ENCODE measurements around the gene DBI.
"Not testable (repeated sequence)": the region's sequence is repeated elsewhere in the genome, so short reads cannot be mapped to it uniquely, and the experiment has no call there.

DBI gene

DNA sequence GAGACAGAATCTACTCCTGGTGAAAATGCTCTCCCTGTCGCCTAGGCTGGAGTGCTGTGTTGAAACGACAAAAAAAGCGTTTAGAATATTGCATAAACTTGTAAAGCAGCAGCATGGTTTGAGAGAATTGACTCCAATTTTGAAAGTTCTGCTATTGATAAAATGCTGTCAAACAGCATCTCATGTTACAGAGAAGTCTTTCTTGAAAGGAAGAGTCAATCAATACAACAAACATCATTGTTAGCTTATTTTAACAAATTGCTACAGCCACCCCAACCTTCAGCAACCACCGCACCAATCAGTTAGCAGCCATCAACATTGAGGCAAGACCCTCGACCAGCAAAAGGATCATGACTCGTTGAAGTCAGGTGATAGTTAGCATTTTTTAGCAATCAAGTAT is 7.0 kb upstream of the DBI start:
- no peak for DNase-seq
- in situ Hi-C loops (cut with MboI; ENCODE audit: low pct_unique_long_range_greater_than_20kb, low sequenced_read_pairs), result no loop called here

DNA sequence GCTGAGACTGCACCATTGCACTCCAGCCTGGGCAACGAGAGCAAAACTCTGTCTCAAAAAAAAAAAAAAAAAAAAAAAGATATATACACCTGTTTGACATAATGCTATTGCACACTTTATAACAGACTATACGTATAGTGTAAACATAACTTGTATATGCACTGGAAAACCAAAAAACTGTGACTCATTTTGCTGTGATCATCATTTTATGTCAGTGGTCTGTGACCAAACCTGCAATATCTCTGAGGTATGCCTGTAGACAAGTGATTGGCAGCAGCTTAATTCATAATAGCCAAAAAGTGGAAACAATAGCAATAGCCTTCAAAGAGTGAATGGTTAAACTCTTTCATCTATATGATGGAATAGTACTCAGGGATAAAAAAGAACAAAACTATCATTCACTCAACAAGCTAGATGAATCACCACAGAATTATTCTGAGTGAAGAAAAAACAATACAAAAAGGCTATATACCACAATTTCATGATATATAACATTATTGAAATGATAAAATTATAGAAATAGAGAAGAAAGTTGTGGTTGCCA is 6.3 kb upstream of the DBI start:
- in situ Hi-C loops (cut with MboI; ENCODE audit: low pct_unique_long_range_greater_than_20kb, low sequenced_read_pairs), result no loop called here
- no peak for DNase-seq

DNA sequence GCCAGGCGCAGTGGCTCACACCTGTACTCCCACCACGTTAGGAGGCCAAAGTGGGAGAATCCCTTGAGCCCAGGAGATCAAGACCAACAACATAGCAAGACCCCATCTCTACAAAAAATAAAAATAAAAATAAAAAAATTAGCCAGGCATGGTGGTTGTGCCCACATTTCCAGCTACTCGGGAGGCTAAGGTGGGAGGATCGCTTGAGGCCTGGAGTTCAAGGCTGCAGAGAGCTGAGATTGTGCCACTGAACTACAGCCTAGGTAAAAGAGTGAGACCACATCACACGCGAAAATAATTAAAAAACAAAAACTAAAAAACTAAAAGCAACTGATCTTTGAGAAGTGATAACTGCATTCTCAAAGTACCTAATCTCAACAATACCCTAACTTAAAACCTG is 2.0 kb upstream of the DBI start:
- DNase-seq, result no peak
- in situ Hi-C loops (cut with MboI; ENCODE audit: low pct_unique_long_range_greater_than_20kb, low sequenced_read_pairs), result no loop called here

DNA sequence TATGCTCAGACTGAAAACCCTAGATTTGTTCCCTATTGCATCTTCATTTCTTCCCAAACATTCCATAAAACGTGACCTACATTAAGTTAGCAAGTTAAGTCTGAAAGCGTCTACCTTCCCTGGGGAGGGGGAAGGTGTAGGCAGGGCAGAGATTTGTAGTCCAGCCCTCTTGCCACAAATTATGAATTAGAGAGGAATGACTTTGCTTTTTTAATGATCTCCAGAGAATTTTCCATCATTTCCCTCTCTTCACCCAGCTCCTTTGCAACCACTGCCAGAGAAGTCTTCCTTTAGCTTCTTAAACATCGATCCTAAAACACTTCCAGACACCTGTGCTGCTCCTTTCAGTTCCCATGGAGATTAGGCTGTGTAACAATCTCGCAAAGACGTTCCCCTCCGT is 1.3 kb upstream of the DBI start:
- in situ Hi-C loops (cut with MboI; ENCODE audit: low pct_unique_long_range_greater_than_20kb, low sequenced_read_pairs), result no loop called here
- DNase-seq, result no peak

DNA sequence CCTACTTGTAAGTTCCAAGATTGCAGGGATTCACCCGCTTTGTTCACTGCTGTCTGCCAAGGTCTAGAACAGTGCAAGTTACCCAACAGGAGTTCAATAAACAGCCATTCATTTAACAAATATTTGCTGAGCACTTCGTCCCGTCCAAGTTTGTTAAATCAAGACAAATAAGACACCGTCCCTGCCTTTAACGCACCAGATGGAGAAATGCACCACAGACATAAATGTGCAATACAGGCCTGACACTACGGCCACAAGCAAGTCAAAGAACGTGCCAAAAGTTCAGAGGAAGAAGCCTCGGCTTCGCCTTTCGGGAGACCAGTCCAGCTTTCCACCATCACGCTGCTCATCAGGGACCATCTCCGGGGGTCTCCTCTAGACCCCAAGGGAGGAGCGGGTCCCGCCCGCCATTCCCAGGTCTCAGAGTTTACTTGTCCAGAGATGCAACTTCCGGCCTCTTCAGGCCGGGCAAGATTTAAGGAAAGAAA is 572 bp upstream of the DBI start:
- in situ Hi-C loops (cut with MboI; ENCODE audit: low pct_unique_long_range_greater_than_20kb, low sequenced_read_pairs), result no loop called here
- DNase-seq, result no peak

DNA sequence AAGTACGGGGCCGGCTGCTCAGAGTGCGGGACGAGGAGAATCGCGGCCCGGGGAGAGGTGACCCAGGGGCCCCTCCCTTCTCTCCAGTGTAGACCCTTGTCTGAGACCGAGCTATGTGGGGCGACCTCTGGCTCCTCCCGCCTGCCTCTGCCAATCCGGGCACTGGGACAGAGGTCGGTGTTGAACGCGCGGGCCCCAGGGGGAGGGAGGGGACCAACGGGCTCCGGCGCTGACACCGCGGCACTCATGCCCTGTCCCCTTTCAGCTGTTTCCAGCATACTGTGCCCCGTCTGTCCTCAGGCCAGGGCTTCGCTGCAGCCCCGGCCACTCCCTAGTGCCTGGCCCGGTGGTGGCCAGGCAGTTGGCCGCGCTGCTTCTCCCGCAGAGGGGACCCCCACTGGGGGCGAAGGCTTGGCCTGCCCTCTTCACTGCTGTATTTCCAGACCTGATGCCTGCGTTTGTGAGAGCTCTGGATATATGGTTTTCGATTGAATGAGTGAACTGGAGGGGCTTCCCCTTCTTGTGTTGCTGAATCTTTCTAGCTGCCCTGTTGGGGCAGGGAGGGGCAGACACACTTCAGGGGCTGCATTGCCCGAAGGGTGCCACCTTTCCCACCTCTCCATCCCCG is 809 bp downstream of the DBI start:
- in situ Hi-C loops (cut with MboI; ENCODE audit: low pct_unique_long_range_greater_than_20kb, low sequenced_read_pairs), result no loop called here
- DNase-seq, result peak; percentile 45

DNA sequence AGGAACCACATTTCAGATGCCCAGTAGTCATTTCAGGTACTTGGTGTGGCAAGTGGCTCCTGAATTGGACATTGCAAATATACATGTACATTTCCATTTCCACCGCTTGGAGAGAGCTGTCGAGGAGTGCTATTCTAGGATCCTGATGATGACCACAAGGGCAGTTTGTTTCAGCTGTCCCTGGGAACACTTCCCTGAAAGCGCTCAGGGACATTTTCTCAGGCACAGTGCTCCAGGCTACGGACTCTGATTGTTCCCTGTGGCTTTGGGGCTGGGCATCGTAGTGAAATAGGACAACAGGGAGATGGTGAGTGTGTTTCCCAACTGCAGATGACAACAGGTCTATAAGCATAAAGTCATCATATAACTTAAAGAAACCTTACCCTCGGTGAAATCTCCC is 3.1 kb downstream of the DBI start:
- DNase-seq, result no peak
- in situ Hi-C loops (cut with MboI; ENCODE audit: low pct_unique_long_range_greater_than_20kb, low sequenced_read_pairs), result no loop called here

DNA sequence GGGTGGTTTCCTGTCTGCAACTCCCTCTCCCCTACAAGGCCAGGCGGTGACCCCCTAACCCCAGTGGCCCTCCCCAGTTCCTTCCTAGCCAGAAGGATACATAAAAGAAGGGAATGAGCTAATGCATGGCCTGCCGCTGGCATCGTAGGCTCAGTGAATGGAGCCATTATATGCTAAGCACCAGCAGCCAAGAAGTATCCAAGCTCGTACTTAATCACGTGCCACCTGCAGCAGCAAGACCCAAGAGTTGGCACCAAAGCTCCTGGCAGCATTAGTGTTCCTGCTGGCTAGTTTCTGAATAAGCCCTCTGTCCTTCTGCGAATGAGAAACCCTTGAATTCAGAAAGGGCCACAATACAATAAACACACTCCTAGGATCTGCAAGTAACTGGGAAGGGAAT is 4.3 kb downstream of the DBI start:
- DNase-seq, result no peak
- in situ Hi-C loops (cut with MboI; ENCODE audit: low pct_unique_long_range_greater_than_20kb, low sequenced_read_pairs), result no loop called here

DNA sequence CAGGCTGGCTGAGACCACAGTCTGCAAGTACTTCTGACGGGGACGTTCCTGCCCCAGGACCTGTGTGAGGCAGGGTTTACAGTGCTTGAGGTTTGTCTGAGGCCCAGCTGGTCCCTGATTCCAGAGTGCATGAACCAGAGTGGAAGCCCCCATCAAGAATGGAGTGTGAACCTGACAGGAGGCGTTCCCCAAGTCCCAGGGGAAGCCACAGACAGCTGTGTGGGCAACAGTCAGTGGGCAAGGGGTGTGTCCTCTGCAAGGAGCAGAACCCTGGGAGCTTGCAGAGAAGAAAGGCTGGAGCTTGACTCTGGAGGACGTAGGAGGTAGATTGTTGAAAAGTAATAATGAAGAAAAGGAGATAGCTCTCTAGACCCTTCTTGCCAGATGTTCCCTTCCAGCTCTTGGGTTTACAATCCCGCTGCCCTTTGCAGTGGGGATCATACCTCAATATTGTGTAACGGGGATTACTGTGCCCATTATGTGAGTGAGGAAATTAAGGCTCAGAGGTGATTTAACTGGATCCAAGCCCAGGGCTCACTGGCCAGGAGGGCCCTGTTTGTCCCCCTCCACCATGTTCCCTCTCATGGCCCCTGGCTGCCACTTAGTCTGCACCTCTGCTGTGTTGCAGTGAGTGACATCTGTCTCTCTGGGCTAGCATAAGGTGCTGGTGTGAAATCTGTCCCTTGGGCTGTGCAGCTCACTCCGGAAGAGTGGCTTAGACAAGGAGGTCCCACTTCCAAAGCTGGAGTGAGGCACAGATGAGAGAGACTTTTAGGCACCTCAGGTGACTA is 6.2 kb downstream of the DBI start:
- no peak for DNase-seq
- in situ Hi-C loops (cut with MboI; ENCODE audit: low pct_unique_long_range_greater_than_20kb, low sequenced_read_pairs), result no loop called here

DNA sequence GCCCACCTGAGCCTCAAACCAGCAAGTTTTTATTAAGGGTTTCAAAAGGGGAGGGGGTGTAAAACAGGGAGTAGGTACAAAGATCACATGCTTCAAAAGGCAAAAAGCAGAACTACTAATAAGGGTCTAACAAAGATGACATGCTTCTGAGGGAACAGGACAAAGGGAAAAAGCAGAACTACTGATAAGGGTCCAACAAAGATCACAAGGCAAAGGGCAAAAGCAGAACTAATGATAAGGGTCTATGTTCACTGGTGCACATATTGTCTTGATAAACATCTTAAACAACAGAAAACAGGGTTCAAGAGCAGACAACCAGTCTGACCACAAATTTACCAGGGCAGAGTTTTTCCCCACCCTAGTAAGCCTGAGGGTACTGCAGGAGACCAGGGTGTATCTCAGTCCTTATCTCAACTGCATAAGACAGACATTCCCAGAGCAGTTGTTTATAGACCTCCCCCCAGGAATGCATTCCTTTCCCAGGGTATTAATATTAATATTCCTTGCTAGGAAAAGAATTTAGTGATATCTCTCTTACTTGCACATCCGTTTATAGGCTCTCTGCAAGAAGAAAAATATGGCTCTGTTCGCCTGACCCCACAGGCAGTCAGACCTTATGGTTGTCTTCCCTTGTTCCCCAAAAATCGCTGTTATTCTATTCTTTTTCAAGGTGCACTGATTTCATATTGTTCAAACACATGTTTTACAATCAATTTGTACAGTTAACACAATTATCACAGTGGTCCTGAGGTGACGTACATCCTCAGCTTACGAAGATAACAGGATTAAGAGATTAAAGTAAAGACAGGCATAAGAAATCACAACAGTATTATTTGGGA is 7.3 kb downstream of the DBI start:
- peak; percentile 80 for DNase-seq
- in situ Hi-C loops (cut with MboI; ENCODE audit: low pct_unique_long_range_greater_than_20kb, low sequenced_read_pairs), result not testable (repeated sequence)

DNA sequence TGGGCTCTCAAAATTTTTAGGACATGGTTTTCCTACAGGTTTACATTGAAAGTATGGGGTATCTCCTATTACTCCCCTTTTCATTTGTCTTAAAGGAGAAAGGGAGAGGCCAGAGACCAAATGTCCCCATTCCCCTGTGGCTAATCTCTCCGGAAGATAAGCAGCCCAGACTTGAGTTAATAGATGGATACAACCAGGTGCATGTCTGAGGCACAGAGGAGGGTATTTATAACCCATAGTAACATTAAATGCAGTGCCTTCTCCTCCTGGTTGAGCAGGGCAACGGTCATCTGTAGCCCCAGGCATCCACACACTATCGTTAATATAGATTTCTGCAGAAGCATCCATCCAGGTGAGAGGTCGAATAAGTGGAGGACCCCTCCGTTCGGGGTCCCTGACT is 9.6 kb downstream of the DBI start:
- DNase-seq; in situ Hi-C loops (cut with MboI; ENCODE audit: low pct_unique_long_range_greater_than_20kb, low sequenced_read_pairs): not testable (repeated sequence)

DNA sequence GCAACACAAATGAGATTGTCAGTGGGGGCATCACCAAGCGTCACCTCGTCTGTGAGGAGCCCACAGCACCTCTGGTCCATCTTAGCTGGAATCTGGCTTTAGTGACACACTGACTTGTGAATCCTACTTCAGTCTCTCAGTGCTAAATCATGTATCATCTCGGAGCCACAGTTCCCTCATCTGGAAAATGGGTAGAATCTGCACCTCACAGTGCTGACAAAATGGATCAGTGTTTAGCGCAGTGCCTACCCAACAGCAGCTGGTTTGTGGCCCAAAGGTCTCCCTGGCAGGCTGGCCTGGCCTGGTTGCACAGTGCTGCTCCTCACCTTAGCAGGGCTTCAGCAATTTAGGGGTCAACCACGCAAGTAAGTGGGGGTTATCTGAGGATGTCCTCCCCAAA is 10.0 kb downstream of the DBI start:
- DNase-seq, result no peak
- in situ Hi-C loops (cut with MboI; ENCODE audit: low pct_unique_long_range_greater_than_20kb, low sequenced_read_pairs), result no loop called here

DNA sequence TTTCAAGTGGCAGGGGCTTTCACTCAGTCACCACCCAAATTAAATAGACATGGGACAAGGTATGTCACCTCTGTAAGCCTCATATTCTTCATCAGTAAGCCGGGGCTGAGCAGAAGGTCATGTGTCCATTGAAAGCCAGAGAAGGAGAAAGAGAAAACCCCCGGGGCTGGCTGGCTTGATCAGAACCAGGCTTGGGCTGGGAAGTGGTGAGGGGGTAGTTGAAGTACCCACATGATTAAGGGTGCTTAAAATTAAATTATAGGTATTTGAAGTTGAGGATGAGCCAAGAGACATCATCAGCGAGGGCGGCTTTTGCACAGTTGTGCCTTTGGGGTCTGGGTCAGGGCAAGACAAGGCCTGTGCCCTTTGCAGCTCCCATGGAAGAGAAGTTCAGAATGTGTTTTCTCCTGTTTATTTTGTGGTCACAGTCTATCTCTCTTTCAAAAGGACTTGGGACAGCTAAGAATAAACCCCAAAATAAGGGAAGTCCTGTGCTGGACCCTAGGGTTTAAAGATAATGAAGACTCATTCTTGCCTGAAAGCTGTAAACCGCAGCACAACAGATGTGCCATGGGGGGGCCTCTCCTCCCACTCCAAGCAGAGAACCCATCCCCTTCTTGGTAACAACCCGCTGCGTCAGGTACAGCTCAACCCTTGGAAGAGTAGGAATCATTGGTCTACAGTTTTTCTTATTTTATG is 10.7 kb downstream of the DBI start:
- in situ Hi-C loops (cut with MboI; ENCODE audit: low pct_unique_long_range_greater_than_20kb, low sequenced_read_pairs), result no loop called here
- DNase-seq, result peak; percentile 94

DNA sequence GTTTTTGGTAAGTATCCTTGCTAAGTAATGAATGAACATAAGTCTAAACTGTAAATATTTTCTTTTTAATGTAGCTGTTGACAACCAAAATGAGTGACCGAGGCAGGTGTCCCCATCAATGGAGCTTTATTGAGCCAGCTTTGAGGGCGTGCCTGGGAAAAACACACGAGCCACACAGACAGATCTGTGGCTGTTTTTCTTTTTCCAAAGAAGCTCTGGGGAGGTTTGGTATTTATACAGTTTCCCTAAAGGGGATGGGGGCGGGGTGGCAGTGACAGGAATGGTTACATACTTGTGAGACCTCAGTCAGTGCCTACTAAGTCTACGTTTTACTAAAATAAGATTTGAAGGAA is 11.2 kb downstream of the DBI start:
- DNase-seq, result no peak

DNA sequence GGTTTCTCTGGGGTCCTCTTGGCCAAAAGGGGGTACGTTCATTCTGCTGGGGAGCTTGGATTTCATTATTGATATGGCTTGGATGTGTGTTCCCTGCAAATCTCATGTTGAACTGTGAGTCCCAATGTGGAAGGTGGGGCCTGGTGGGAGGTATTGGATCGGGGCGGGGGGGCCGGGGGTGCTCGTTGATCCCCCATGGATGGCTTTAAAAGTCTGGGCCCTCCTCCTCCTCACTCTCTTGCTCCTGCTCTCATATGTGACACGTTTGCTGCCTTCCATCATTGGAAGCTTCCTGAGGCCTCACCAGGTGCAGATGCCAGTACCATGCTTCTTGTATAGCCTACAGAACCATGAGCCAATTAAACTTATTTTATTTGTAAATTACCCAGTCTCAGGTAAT is 11.8 kb downstream of the DBI start:
- DNase-seq, result no peak
- in situ Hi-C loops (cut with MboI; ENCODE audit: low pct_unique_long_range_greater_than_20kb, low sequenced_read_pairs), result no loop called here

More for the DNA sequence above, 11.2 kb downstream of the DBI start:
- in situ Hi-C loops (cut with MboI; ENCODE audit: low pct_unique_long_range_greater_than_20kb, low sequenced_read_pairs), result no loop called here

DNA sequence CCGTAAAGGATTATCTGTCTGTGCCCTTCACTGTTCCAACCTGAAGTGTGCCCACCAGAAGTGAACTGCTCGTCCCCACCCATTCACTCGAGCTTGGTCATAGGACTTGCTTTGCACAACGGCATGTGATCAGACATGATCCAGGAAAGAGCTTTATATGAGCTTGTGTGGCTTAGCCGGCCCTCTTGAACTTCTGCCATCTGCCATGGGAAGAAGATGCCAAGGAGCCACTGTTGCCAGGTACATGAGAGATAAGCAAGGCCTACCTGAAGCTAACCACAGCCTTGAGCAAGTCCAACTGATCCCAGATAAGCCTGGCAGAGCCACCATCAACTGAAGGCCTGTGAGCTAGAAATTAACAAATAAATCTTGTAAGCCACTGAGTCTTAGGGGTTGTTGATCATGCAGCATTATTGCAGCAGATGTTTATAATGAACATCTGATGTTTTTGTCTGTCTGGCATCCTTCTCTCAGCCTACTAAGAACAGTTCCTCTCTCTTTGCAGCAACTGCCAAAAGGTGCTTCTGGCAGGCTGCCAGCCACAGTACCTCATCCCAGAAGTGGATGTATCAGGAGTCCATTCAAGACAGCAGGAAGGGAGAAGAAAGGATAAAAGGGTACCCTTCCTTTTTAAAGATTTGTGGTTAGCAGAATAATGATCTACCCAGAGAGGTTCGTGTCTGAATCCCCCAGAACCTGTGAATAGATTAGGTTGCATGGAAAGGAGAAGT is 16.8 kb downstream of the DBI start:
- DNase-seq, result peak; percentile 54
- in situ Hi-C loops (cut with MboI; ENCODE audit: low pct_unique_long_range_greater_than_20kb, low sequenced_read_pairs), result no loop called here

DNA sequence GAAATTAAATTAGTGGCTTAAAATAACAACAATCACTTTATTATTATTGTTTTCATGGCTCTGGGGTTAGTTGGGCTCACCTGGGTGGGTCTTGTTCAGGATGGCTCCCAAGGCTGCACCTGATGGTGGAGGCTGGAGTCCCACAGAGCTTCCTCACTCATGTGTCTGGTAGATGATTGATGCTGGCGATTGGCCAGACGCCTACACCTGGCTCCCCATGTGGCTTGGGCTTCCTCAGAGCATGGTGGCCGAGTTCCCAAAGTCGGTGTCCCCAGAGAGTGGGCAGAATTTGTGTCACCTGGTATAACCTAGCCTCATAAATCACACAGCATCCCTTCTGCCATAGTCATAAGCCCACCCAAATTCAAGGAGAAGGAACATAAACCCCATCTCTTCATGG is 18.2 kb downstream of the DBI start:
- in situ Hi-C loops (cut with MboI; ENCODE audit: low pct_unique_long_range_greater_than_20kb, low sequenced_read_pairs), result no loop called here
- DNase-seq, result no peak

DNA sequence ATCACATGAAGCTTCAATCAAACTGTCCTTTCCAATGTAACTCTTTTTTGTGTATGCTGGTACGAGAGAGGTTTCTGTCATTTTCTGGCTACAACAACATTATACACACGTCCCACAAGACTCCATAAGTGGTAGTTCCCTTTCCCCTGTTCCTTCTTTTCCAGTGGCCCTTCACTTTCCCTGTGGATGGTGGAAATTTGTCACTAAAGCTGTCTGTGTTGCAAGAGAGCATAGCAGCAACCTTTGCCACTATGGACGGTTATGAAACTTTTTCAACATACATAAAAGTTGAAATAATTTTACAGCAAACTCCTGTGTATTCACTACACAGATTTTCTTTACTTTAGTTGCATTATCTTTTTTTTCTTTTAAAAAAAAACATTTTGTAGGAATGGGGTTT is 18.7 kb downstream of the DBI start:
- DNase-seq, result no peak
- in situ Hi-C loops (cut with MboI; ENCODE audit: low pct_unique_long_range_greater_than_20kb, low sequenced_read_pairs), result no loop called here

Measured in KBM-7 (cell line).